ENCODE results near the gene SCUBE1. TPM values are rescaled to one million over a fixed set of nuclear protein-coding genes. Genes with fewer than 3 reads are reported as not detected.

Gene SCUBE1
- total RNA-seq, 1 donor from 2014 or later = not detected

GRCh38 chr22:43187171-43188099 is 155.7 kb downstream of the SCUBE1 start:
- Mint-ChIP-seq H3K4me1 (ENCODE audit: low read depth) (peaks cover 15% of the 10 kb centered on the region), H3K27ac (peak overlapping the region; percentile 91), H3K4me3 (ENCODE audit: low read depth) (peak overlapping the region; percentile 82), H3K27me3 (ENCODE audit: low read depth) (peaks cover 7% of the 10 kb centered on the region), H3K36me3 (ENCODE audit: low read depth) (peaks cover 19% of the 10 kb centered on the region), H3K9me3 (peaks cover 12% of the 10 kb centered on the region)
- peak; percentile 97 for DNase-seq (ENCODE audit: low spot score)
- intact Hi-C loops (cut with micrococcal nuclease) = loop anchor here (5.0 kb wide), 1 partner anchor 35 kb away; the partner anchor contains the start of gene TSPO

- Mint-ChIP-seq H3K36me3 (ENCODE audit: low read depth) (peaks cover 20% of the 10 kb centered on the region), H3K4me3 (ENCODE audit: low read depth) (peak within 1 kb of the TSS; percentile 82), H3K9me3 (peaks cover 8% of the 10 kb centered on the region), H3K4me1 (ENCODE audit: low read depth) (peaks cover 15% of the 10 kb centered on the region), H3K27ac (peak within 1 kb of the TSS; percentile 91), H3K27me3 (ENCODE audit: low read depth) (peaks cover 2% of the 10 kb centered on the region)
- intact Hi-C loops (cut with micrococcal nuclease) = loop anchor here (5.0 kb wide), 1 partner anchor 34 kb away; the partner anchor contains the start of gene TSPO
- DNase-seq (ENCODE audit: low spot score) = peak; percentile 63
Measured at GRCh38 chr22:43186272-43187170, 156.7 kb downstream of the SCUBE1 start, which contains the start of gene TTLL12. TTLL12 (minus strand) TSS chr22:43187134; CDS start chr22:43187069, 65 bp downstream.

DNA sequence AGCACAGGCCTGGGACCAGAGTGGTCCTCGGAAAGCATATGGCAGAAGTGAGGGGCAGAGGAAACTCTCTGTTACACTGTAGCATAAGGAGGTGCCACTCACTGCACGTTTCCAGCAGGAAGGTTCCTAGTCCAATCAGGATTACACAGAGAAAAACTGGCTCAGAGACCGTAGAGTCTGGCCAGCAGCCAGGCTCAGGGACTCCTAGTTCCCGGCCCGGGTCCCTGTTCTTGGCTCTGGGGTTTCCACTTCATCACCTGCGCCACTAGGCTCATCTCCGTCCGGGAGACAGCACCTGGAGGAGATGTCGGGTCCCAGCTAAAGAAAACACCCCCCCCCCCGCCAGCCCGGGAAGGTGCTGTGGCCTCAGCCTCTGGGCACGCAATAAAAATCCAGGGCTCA is 157.3 kb downstream of the SCUBE1 start:
- intact Hi-C loops (cut with micrococcal nuclease) = loop anchor here (5.0 kb wide), 1 partner anchor 34 kb away; the partner anchor contains the start of gene TSPO
- H3K36me3 Mint-ChIP-seq (ENCODE audit: low read depth) = peaks cover 21% of the 10 kb centered on the region
- peaks cover 2% of the 10 kb centered on the region for H3K9me3 Mint-ChIP-seq
- H3K4me1 Mint-ChIP-seq (ENCODE audit: low read depth) = peaks cover 15% of the 10 kb centered on the region
- H3K4me3 Mint-ChIP-seq (ENCODE audit: low read depth) = peak overlapping the region; percentile 79
- H3K27ac Mint-ChIP-seq = no peak overlapping the region
- no peak for DNase-seq (ENCODE audit: low spot score)
- H3K27me3 Mint-ChIP-seq (ENCODE audit: low read depth) = no peaks in the 10 kb centered on the region

DNA sequence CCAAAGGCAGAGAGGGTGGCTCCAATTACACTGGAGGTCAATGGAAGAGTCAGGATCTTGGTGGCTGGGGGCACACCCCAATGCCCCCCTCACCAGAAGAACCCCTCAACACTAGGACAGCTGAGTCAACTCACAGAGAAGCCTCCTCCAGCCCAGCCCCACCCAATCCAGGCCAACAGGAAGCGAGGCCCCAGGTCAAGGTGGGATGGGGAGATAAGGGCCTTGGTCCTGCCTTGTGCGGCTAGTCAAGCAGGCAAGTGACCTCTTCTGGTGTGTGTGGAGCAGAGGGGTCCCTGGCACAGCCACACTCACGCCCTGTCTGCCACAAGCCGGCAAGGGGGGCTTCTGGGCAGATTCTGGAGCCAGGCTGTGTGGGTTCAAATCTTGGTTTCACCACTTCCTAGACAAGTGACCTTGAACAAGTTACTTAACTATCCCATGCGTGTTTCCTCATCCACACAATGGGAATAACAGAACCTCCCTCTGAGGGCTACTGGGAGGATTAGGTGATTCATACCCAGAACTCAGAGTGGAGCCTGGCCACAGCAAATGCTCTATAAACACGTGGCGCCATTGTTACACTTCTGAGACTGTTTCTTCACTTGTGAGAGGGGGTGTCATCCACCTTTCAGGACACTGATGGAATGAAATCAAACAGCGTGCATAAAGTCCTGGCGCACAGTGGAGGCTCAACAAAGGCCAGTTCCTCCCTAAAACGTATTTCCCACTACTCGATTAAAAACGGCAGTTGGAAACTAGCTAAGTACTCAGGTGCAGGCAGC is 159.5 kb downstream of the SCUBE1 start:
- Mint-ChIP-seq H3K27me3 (ENCODE audit: low read depth) (no peaks in the 10 kb centered on the region), H3K4me3 (ENCODE audit: low read depth) (peak overlapping the region; percentile 69), H3K36me3 (ENCODE audit: low read depth) (peaks cover 36% of the 10 kb centered on the region), H3K9me3 (no peaks in the 10 kb centered on the region), H3K27ac (no peak overlapping the region), H3K4me1 (ENCODE audit: low read depth) (peaks cover 10% of the 10 kb centered on the region)
- intact Hi-C loops (cut with micrococcal nuclease) = no loop called here
- no peak for DNase-seq (ENCODE audit: low spot score)

DNA sequence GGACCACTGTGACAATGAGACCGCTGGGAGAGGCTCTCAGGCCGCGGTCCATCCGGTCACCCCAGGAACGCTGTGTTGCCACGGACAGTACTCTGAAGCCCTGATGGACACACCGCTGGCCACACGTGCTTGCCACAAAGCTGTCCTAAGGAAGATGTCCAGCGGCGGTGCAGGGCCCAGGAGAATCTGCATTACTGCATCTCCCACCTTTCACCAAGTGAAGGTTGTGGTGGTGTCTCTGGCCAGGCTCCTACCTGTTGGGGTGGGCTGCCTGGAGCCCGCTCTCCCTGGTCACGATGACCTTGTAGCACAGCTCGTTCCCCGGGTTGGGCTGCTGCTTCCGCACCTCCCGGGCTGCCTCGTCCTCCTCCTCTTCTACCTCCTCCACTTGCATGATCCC is 160.4 kb downstream of the SCUBE1 start:
- no peaks in the 10 kb centered on the region for H3K9me3 Mint-ChIP-seq
- intact Hi-C loops (cut with micrococcal nuclease) = no loop called here
- H3K36me3 Mint-ChIP-seq (ENCODE audit: low read depth) = peaks cover 45% of the 10 kb centered on the region
- H3K27ac Mint-ChIP-seq = no peak overlapping the region
- DNase-seq (ENCODE audit: low spot score) = no peak
- H3K27me3 Mint-ChIP-seq (ENCODE audit: low read depth) = no peaks in the 10 kb centered on the region
- H3K4me3 Mint-ChIP-seq (ENCODE audit: low read depth) = no peak overlapping the region
- peaks cover 10% of the 10 kb centered on the region for H3K4me1 Mint-ChIP-seq (ENCODE audit: low read depth)

DNA sequence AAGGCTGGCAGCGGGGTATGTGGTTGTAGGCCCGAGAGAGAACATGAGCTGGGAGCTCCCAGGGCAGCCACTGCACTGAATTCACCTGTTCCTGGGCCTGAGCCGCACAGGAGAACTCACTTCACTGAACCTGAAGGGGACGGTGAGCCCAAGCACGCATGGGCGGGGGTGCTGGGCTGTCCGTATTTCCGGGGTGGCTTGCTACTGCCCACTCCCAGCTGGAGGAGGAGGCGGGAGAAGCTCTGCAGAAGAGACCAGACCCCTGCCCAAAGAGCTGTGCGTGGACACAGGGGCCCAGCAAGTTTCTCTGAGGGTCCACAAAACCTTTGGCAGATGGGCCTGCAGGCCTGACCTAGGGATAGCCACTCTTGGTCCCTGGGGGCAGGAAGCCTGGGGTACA is 161.1 kb downstream of the SCUBE1 start:
- no peak for DNase-seq (ENCODE audit: low spot score)
- H3K4me3 Mint-ChIP-seq (ENCODE audit: low read depth) = no peak overlapping the region
- peaks cover 10% of the 10 kb centered on the region for H3K4me1 Mint-ChIP-seq (ENCODE audit: low read depth)
- intact Hi-C loops (cut with micrococcal nuclease) = no loop called here
- no peak overlapping the region for H3K27ac Mint-ChIP-seq
- peaks cover 50% of the 10 kb centered on the region for H3K36me3 Mint-ChIP-seq (ENCODE audit: low read depth)
- no peaks in the 10 kb centered on the region for H3K27me3 Mint-ChIP-seq (ENCODE audit: low read depth)
- H3K9me3 Mint-ChIP-seq = no peaks in the 10 kb centered on the region

- no peak overlapping the region for H3K27ac Mint-ChIP-seq
- no peaks in the 10 kb centered on the region for H3K27me3 Mint-ChIP-seq (ENCODE audit: low read depth)
- H3K4me1 Mint-ChIP-seq (ENCODE audit: low read depth) = peaks cover 10% of the 10 kb centered on the region
- no peak for DNase-seq (ENCODE audit: low spot score)
- H3K36me3 Mint-ChIP-seq (ENCODE audit: low read depth) = peaks cover 53% of the 10 kb centered on the region
- H3K4me3 Mint-ChIP-seq (ENCODE audit: low read depth) = no peak overlapping the region
- H3K9me3 Mint-ChIP-seq = no peaks in the 10 kb centered on the region
- intact Hi-C loops (cut with micrococcal nuclease) = no loop called here
Measured at GRCh38 chr22:43181321-43182076, 161.7 kb downstream of the SCUBE1 start.

DNA sequence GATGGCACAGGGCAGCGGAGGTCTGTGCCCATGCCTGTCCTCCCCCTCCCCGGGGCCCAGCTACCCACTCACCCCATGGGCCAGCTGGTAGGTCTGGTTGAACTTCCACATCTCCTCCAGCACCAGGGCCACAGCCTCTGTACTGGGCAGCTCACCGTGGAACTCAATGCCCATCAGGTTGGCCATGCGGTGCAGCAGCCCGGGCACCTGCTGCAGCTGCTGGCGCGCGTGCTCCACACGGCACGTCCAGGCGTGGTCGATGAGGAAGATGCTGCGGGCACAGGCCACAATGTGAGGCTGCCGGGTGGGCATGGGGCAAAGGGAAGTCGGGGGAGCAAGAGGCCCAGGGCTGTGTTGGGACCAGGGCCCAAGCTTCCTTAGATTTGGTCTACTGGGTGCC is 162.5 kb downstream of the SCUBE1 start:
- peaks cover 10% of the 10 kb centered on the region for H3K4me1 Mint-ChIP-seq (ENCODE audit: low read depth)
- no peaks in the 10 kb centered on the region for H3K27me3 Mint-ChIP-seq (ENCODE audit: low read depth)
- H3K9me3 Mint-ChIP-seq = no peaks in the 10 kb centered on the region
- DNase-seq (ENCODE audit: low spot score) = no peak
- intact Hi-C loops (cut with micrococcal nuclease) = no loop called here
- H3K27ac Mint-ChIP-seq = no peak overlapping the region
- peaks cover 58% of the 10 kb centered on the region for H3K36me3 Mint-ChIP-seq (ENCODE audit: low read depth)
- H3K4me3 Mint-ChIP-seq (ENCODE audit: low read depth) = no peak overlapping the region

GRCh38 chr22:43179911-43180195 is 163.3 kb downstream of the SCUBE1 start:
- Mint-ChIP-seq H3K4me3 (ENCODE audit: low read depth) (no peak overlapping the region), H3K36me3 (ENCODE audit: low read depth) (peaks cover 61% of the 10 kb centered on the region), H3K27me3 (ENCODE audit: low read depth) (no peaks in the 10 kb centered on the region), H3K9me3 (no peaks in the 10 kb centered on the region), H3K27ac (no peak overlapping the region), H3K4me1 (ENCODE audit: low read depth) (peaks cover 10% of the 10 kb centered on the region)
- intact Hi-C loops (cut with micrococcal nuclease) = no loop called here
- DNase-seq (ENCODE audit: low spot score) = no peak

- Mint-ChIP-seq H3K27me3 (ENCODE audit: low read depth) (no peaks in the 10 kb centered on the region), H3K4me1 (ENCODE audit: low read depth) (peaks cover 6% of the 10 kb centered on the region), H3K4me3 (ENCODE audit: low read depth) (no peak overlapping the region), H3K27ac (no peak overlapping the region), H3K36me3 (ENCODE audit: low read depth) (peaks cover 57% of the 10 kb centered on the region), H3K9me3 (no peaks in the 10 kb centered on the region)
- intact Hi-C loops (cut with micrococcal nuclease) = no loop called here
- DNase-seq (ENCODE audit: low spot score) = no peak
Measured at GRCh38 chr22:43179146-43179910, 163.8 kb downstream of the SCUBE1 start.

- Mint-ChIP-seq H3K36me3 (ENCODE audit: low read depth) (peaks cover 59% of the 10 kb centered on the region), H3K4me3 (ENCODE audit: low read depth) (no peak overlapping the region), H3K9me3 (no peaks in the 10 kb centered on the region), H3K27me3 (ENCODE audit: low read depth) (no peaks in the 10 kb centered on the region), H3K4me1 (ENCODE audit: low read depth) (no peaks in the 10 kb centered on the region), H3K27ac (no peak overlapping the region)
- intact Hi-C loops (cut with micrococcal nuclease) = no loop called here
- DNase-seq (ENCODE audit: low spot score) = no peak
Measured at GRCh38 chr22:43177479-43177878, 165.7 kb downstream of the SCUBE1 start.

All from activated T-helper 2 cell treated with anti-CD3 and anti-CD28 coated beads, Interferon-gamma antibody, Interleukin-2, Interleukin-4, amounts not matched to agents 10 μg/mL and 5 μg/mL and 100 μg/mL, durations not matched to agents 14 hours and 24 hours and 36 hours (primary cell).